ENCODE data around the gene CIAO2B. TPM values are rescaled to one million over a fixed set of nuclear protein-coding genes. Genes with fewer than 3 reads are reported as not detected.

Gene CIAO2B
- total and polyA plus RNA-seq, 2 donors (not counting 3 experiments of a cell fraction or from before 2014, with no cell fraction given), result 78.7 to 314 TPM

DNA sequence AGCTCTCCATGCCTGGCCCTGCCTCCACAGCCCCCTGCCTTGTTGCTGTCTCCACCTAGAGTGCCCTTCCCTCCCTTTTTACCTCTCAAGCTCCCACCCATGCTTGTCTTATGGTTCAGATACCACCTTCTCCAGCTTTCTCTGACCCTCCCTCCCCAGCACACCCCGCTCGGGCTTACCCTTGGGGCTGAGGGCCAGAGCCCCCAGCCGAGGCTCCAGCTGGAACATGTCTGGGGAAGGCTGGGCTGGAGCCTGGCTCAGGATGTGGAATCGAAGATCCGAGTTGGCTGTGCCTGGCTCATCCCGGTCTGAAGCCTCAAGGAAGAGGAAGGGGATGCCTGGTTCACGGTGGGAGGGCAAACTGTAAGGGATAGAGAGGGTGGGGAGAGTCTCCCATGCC lies 19.2 kb downstream of the CIAO2B start:
- no peaks in the 10 kb centered on the region for H3K79me2 ChIP-seq (ENCODE audit: control insufficient read depth, insufficient read depth, low read length)
- H3K9ac ChIP-seq (replicated peaks; ENCODE audit: extremely low read depth, insufficient read depth, low read length), result no peak overlapping the region
- no peak for DNase-seq (ENCODE audit: low read depth, low spot score)
- dilution Hi-C loops (cut with MboI; ENCODE audit: extremely low pct_ligation_motif_present, low sequenced_read_pairs) (no loop called here), intact Hi-C loops (cut with micrococcal nuclease) (no loop called here)
- H3K4me2 ChIP-seq (ENCODE audit: insufficient read depth, low read length), result no peak overlapping the region
- no peak for FAIRE-seq
- CTCF ChIA-PET, result no interaction called here
- peaks cover 0 to 12% of the 10 kb centered on the region in 2 experiments for H3K27me3 ChIP-seq (ENCODE audit: control insufficient read depth in 2 of 2, insufficient read depth in 2 of 2, low read length in 2 of 2)
- TF ChIP-seq MYC (IDR thresholded peaks at IDR 0.05; ENCODE audit: low read depth, low read length), result no peak
- TF ChIP-seq POLR2AphosphoS5 (IDR thresholded peaks at IDR 0.05; ENCODE audit: insufficient read depth, low read depth, low read length), result no peak
- no peak for TF ChIP-seq EZH2 (IDR thresholded peaks at IDR 0.05; ENCODE audit: borderline replicate concordance, low read depth, low read length, severe bottlenecking)
- no peak for TF ChIP-seq POLR2A (IDR thresholded peaks at IDR 0.05; ENCODE audit: low read depth, low read length)
- no peak for TF ChIP-seq JUN (IDR thresholded peaks at IDR 0.05; ENCODE audit: borderline replicate concordance, insufficient read depth, insufficient read length, low read depth)
- no peak for TF ChIP-seq FOS (IDR thresholded peaks at IDR 0.05; ENCODE audit: borderline replicate concordance, insufficient read depth, low read length)
- TF ChIP-seq, protein P1, sequence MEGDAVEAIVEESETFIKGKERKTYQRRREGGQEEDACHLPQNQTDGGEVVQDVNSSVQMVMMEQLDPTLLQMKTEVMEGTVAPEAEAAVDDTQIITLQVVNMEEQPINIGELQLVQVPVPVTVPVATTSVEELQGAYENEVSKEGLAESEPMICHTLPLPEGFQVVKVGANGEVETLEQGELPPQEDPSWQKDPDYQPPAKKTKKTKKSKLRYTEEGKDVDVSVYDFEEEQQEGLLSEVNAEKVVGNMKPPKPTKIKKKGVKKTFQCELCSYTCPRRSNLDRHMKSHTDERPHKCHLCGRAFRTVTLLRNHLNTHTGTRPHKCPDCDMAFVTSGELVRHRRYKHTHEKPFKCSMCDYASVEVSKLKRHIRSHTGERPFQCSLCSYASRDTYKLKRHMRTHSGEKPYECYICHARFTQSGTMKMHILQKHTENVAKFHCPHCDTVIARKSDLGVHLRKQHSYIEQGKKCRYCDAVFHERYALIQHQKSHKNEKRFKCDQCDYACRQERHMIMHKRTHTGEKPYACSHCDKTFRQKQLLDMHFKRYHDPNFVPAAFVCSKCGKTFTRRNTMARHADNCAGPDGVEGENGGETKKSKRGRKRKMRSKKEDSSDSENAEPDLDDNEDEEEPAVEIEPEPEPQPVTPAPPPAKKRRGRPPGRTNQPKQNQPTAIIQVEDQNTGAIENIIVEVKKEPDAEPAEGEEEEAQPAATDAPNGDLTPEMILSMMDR (IDR thresholded peaks at IDR 0.05; ENCODE audit: extremely low read depth in 1 of 2, insufficient read depth in 1 of 2, low read depth in 1 of 2, low read length in 2 of 2), result no peak
- TF ChIP-seq, protein P2, sequence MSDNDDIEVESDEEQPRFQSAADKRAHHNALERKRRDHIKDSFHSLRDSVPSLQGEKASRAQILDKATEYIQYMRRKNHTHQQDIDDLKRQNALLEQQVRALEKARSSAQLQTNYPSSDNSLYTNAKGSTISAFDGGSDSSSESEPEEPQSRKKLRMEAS (IDR thresholded peaks at IDR 0.05; ENCODE audit: insufficient read depth, insufficient read length), result no peak
- no peak for TF ChIP-seq GATA2 (IDR thresholded peaks at IDR 0.05; ENCODE audit: insufficient read depth, insufficient read length, low read depth, low read length)
- no peaks in the 10 kb centered on the region for H3K9me1 ChIP-seq (replicated peaks; ENCODE audit: control insufficient read depth, extremely low read depth, insufficient read depth, low read length)
- no peaks in the 10 kb centered on the region for H4K20me1 ChIP-seq (replicated peaks; ENCODE audit: control insufficient read depth, extremely low read depth, insufficient read depth, low read length)
- POLR2A ChIA-PET, result no interaction called here
- no TSS peak for BruUV-seq (replicated peaks)
- H3K4me3 ChIP-seq (replicated peaks in 1 of 3; ENCODE audit: insufficient read depth in 1 of 3, low read depth in 1 of 3, low read length in 3 of 3), result no peak overlapping the region
- no peaks in the 10 kb centered on the region for H3K36me3 ChIP-seq (ENCODE audit: control insufficient read depth in 2 of 2, extremely low read depth in 1 of 2, insufficient read depth in 2 of 2, low read length in 2 of 2)
- no peak overlapping the region for H2AFZ ChIP-seq (ENCODE audit: low read depth, low read length)
- H3K4me1 ChIP-seq (ENCODE audit: control insufficient read depth, extremely low read depth, insufficient read depth, low read length), result no peaks in the 10 kb centered on the region
- H3K9me3 ChIP-seq (replicated peaks; ENCODE audit: control insufficient read depth, insufficient read depth, low read length), result no peaks in the 10 kb centered on the region
- no peak overlapping the region for H3K27ac ChIP-seq (ENCODE audit: insufficient read depth, low read depth, low read length)
